Panc1 (cell line): ENCODE data around the gene TMPRSS3. TPM values are rescaled to one million over a fixed set of nuclear protein-coding genes. Genes with fewer than 3 reads are reported as not detected.
A peak's percentile ranks its signal among the peaks of the same experiment; 100 is the strongest.

Source experiments
- ATAC-seq: fragments of 200-7000 bp; cut with Tn5 transposase; 2 replicates; pipeline ENCODE4 v1.9.1; 2020; ENCODE audit warnings: mild to moderate bottlenecking, moderate library complexity
- BruUV-seq: library from RNA; stranded (reverse); fragments of 400-500 nt; replicated peaks from 2 replicates; lab custom pipeline; 2021; lab: Mats Ljungman, UMichigan
- CTCF ChIA-PET: fragments of 300-600 bp; sonication (Branson Sonifier 250); formaldehyde crosslinking; loops from one replicate; lab custom pipeline; 2022; ENCODE audit warnings: antibody characterized with exemption; lab: Charles Lee
- POLR2A ChIA-PET: fragments of 300-600 bp; sonication (Branson Sonifier 250); formaldehyde crosslinking; loops from one replicate; lab custom pipeline; 2022; ENCODE audit warnings: antibody characterized with exemption; lab: Charles Lee
- DNase-seq: peaks from one replicate; pipeline ENCODE4 v3.0.0-alpha.2; 2010; ENCODE audit warnings: low read depth, low spot score
- H3K27ac ChIP-seq: 2 replicates; pipeline ENCODE4 v1.5.1; 2011; ENCODE audit warnings: mild to moderate bottlenecking, low read length, inconsistent platforms
- H3K27me3 ChIP-seq: fragments of 200-500 bp; sonication (Bioruptor generic); 2 replicates; pipeline ENCODE4 v1.6.0; 2014; ENCODE audit warnings: low read length, inconsistent platforms; ENCODE audit not compliant: control insufficient read depth, insufficient read depth
- H3K36me3 ChIP-seq: fragments of 200-500 bp; sonication (Bioruptor generic); 2 replicates; pipeline ENCODE4 v1.5.1; 2014; ENCODE audit warnings: inconsistent platforms, mild to moderate bottlenecking, low read length, moderate library complexity; ENCODE audit not compliant: control insufficient read depth, insufficient read depth
- H3K4me1 ChIP-seq: 2 replicates; pipeline ENCODE4 v1.5.1; 2011; ENCODE audit warnings: inconsistent platforms, mild to moderate bottlenecking, low read length, moderate library complexity; ENCODE audit not compliant: control insufficient read depth, insufficient read depth
- H3K4me3 ChIP-seq, 2 experiments: 2 replicates each; pipeline ENCODE4 v1.5.1; 2011 to 2012; ENCODE audit warnings: low read depth in 2 of 2, low read length in 2 of 2, mild to moderate bottlenecking in 2 of 2, inconsistent platforms in 1 of 2, moderate library complexity in 1 of 2
- H3K9me3 ChIP-seq: fragments of 200-500 bp; sonication (Bioruptor generic); 2 replicates; pipeline ENCODE4 v1.5.1; 2014; ENCODE audit warnings: low read depth, mild to moderate bottlenecking, inconsistent platforms, low read length, moderate library complexity; ENCODE audit not compliant: control insufficient read depth, insufficient read depth
- CTCF ChIP-seq: fragments of 450-650 bp; IDR thresholded peaks from 2 replicates; pipeline ENCODE4 v1.5.1; 2017; ENCODE audit warnings: mild to moderate bottlenecking
- POLR2AphosphoS5 ChIP-seq: IDR thresholded peaks from 2 replicates; pipeline ENCODE4 v1.6.1; 2012; ENCODE audit warnings: mild to moderate bottlenecking, low read depth, low read length, moderate library complexity
- SIN3A ChIP-seq: IDR thresholded peaks from 2 replicates; pipeline ENCODE4 v1.6.1; 2012; ENCODE audit warnings: low read depth, mild to moderate bottlenecking, low read length, moderate library complexity, borderline replicate concordance; ENCODE audit not compliant: insufficient read depth
- TCF7L2 ChIP-seq: IDR thresholded peaks from 2 replicates; pipeline ENCODE4 v1.6.1; 2011; ENCODE audit warnings: mild to moderate bottlenecking, low read depth, low read length, inconsistent platforms
- in situ Hi-C: cut with HindIII; loops from 2 replicates; pipeline ENCODE4 v1.10.0; 2016; ENCODE audit warnings: low sequenced_read_pairs, low pct_unique_long_range_greater_than_20kb
- intact Hi-C: fragments of 100-400 bp; cut with micrococcal nuclease; formaldehyde crosslinking; loops from one replicate; pipeline ENCODE4 v1.10.0; 2022; ENCODE audit not compliant: unreplicated experiment
- total RNA-seq: library from RNA; stranded (reverse); gene quantifications from one replicate; pipeline ENCODE4 v1.2.1, GENCODE V29; 2021; ENCODE audit not compliant: unreplicated experiment
- TF ChIP-seq, protein P1 (sequence below), 2 experiments: IDR thresholded peaks; 2 replicates each; pipeline ENCODE4 v1.6.1; 2011 to 2012; ENCODE audit warnings: low read depth in 2 of 2, control low read depth in 1 of 2, low read length in 1 of 2, mild to moderate bottlenecking in 1 of 2, moderate library complexity in 1 of 2; ENCODE audit not compliant: insufficient read depth in 1 of 2

Gene TMPRSS3
- total RNA-seq, 1 experiment from 2014 or later = not detected

GRCh38 chr21:42341776-42342542, 53.9 kb downstream of the TMPRSS3 start:
- ChIA-PET POLR2A (no interaction called here), CTCF (no interaction called here)
- Histone ChIP-seq H3K27me3 (no peaks in the 10 kb centered on the region), H3K36me3 (no peaks in the 10 kb centered on the region), H3K4me1 (no peaks in the 10 kb centered on the region), H3K9me3 (no peaks in the 10 kb centered on the region), H3K4me3 (no peak overlapping the region), H3K27ac (no peak overlapping the region)
- no peak for DNase-seq
- BruUV-seq = no TSS peak
- TF ChIP-seq SIN3A = no peak
- TF ChIP-seq, protein P1, sequence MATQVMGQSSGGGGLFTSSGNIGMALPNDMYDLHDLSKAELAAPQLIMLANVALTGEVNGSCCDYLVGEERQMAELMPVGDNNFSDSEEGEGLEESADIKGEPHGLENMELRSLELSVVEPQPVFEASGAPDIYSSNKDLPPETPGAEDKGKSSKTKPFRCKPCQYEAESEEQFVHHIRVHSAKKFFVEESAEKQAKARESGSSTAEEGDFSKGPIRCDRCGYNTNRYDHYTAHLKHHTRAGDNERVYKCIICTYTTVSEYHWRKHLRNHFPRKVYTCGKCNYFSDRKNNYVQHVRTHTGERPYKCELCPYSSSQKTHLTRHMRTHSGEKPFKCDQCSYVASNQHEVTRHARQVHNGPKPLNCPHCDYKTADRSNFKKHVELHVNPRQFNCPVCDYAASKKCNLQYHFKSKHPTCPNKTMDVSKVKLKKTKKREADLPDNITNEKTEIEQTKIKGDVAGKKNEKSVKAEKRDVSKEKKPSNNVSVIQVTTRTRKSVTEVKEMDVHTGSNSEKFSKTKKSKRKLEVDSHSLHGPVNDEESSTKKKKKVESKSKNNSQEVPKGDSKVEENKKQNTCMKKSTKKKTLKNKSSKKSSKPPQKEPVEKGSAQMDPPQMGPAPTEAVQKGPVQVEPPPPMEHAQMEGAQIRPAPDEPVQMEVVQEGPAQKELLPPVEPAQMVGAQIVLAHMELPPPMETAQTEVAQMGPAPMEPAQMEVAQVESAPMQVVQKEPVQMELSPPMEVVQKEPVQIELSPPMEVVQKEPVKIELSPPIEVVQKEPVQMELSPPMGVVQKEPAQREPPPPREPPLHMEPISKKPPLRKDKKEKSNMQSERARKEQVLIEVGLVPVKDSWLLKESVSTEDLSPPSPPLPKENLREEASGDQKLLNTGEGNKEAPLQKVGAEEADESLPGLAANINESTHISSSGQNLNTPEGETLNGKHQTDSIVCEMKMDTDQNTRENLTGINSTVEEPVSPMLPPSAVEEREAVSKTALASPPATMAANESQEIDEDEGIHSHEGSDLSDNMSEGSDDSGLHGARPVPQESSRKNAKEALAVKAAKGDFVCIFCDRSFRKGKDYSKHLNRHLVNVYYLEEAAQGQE (IDR thresholded peaks at IDR 0.05; ENCODE audit: insufficient read depth in 1 of 2, low read depth in 2 of 2, low read length in 1 of 2) = no peak
- TF ChIP-seq CTCF = no peak
- no peak for TF ChIP-seq TCF7L2
- TF ChIP-seq POLR2AphosphoS5 = no peak
- intact Hi-C loops = no loop called here
- ATAC-seq = no peak
- in situ Hi-C loops = no loop called here

DNA sequence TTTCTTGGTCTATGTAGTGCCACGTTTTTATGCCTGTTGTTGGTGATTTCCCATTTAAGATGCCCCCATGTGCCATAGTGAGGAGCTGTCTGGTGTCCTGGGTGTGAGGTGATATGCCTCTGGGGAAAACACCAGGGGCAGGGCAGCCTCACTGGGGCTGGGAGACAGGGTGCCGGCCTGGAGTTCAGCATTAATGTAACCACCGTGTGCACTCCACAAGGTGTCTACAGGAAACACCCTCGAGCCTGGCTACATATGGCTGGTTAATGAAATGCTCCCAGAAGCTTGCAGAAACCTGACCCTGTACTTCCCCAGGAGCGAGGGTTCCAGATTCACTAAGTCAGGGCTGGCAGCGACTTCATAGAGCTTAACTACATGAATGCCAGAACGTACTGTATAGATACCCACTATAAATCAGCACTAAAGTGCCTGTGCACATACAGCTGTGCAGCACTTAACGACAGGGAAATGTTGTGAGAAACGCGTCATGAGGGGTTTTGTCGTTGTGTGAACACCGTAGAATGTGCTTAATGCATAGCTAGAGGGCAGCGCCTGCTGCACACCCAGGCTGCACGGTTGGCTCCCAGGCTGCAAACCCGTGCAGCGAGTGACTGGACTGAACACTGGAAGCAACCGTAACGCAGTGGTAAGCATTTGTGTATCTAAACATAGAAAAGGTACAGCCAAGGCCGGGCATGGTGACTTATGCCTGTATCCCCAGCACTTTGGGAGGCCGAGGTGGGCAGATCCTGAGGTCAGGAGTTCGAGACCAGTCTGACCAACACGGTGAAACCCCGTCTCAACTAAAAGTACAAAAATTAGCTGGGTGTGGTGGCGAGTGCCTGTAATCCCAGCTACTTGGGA, 55.4 kb downstream of the TMPRSS3 start:
- H3K4me3 ChIP-seq = no peak overlapping the region
- no peaks in the 10 kb centered on the region for H3K4me1 ChIP-seq
- BruUV-seq = no TSS peak
- no peak overlapping the region for H3K27ac ChIP-seq
- intact Hi-C loops = no loop called here
- no peak for TF ChIP-seq POLR2AphosphoS5
- TF ChIP-seq CTCF = no peak
- TF ChIP-seq SIN3A = no peak
- no peak for TF ChIP-seq TCF7L2
- TF ChIP-seq, protein P1 (IDR thresholded peaks at IDR 0.05; ENCODE audit: insufficient read depth in 1 of 2, low read depth in 2 of 2, low read length in 1 of 2) = no peak
- H3K36me3 ChIP-seq = no peaks in the 10 kb centered on the region
- peak; percentile 17; the same call in 1 of the 2 replicates for ATAC-seq
- no peaks in the 10 kb centered on the region for H3K9me3 ChIP-seq
- ChIA-PET CTCF (no interaction called here), POLR2A (no interaction called here)
- in situ Hi-C loops = no loop called here
- no peak for DNase-seq
- no peaks in the 10 kb centered on the region for H3K27me3 ChIP-seq
